Measurements from ENCODE around the gene PARD3B.

GRCh38 chr2:204888222-204888621, 342.9 kb downstream of the PARD3B start:
- TF ChIP-seq CTCF (IDR thresholded peaks at IDR 0.05; ENCODE audit: insufficient read depth, low read length) (no peak), POLR2AphosphoS5 (IDR thresholded peaks at IDR 0.05; ENCODE audit: low read depth) (no peak)
